ENCODE data around the gene RPS16. TPM values are rescaled to one million over a fixed set of nuclear protein-coding genes. Genes with fewer than 3 reads are reported as not detected.

The RPS16 gene
- total and polyA plus RNA-seq, 2 of the 13 experiments (the other 11 are each of a cell fraction or from before 2014, with no cell fraction given): 488 to 2,583 TPM

DNA sequence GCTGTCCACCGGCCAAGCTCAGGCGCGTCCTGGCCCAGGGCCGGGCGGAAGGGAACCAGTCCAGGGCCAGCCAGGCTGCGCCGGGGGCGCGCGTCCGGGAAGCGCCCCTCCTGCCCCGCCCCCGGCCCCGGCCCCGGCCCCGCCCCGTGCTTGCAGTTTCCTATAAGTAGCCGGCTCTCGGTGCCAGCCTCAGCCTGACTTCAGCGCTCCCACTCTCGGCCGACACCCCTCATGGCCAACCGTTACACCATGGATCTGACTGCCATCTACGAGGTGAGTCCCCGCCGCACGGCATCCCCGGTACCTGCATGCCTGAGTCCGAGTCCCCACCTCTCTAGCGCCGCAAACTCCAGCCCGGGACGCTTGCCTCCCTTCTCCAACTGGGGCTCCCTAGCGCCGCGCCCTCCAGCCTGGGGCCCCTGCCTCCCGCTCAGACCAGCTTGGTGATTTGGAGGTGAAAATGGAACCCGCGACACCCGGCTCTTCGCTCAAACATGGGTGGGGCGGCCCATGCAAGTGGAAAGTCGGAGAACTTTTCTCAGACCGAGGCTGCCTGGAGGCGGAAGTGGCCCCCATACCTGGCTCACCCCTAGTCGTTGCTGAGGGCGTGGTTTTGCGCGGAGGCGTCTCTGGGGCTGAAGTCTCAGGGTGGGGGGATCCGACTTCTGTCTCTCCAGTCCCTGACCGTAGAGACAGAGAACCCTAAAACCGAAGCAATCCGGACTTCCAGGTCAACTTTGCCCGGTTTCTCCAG, 28.9 kb downstream of the RPS16 start, which contains the start of gene ZFP36 (continued):
- TF ChIP-seq, protein P1, sequence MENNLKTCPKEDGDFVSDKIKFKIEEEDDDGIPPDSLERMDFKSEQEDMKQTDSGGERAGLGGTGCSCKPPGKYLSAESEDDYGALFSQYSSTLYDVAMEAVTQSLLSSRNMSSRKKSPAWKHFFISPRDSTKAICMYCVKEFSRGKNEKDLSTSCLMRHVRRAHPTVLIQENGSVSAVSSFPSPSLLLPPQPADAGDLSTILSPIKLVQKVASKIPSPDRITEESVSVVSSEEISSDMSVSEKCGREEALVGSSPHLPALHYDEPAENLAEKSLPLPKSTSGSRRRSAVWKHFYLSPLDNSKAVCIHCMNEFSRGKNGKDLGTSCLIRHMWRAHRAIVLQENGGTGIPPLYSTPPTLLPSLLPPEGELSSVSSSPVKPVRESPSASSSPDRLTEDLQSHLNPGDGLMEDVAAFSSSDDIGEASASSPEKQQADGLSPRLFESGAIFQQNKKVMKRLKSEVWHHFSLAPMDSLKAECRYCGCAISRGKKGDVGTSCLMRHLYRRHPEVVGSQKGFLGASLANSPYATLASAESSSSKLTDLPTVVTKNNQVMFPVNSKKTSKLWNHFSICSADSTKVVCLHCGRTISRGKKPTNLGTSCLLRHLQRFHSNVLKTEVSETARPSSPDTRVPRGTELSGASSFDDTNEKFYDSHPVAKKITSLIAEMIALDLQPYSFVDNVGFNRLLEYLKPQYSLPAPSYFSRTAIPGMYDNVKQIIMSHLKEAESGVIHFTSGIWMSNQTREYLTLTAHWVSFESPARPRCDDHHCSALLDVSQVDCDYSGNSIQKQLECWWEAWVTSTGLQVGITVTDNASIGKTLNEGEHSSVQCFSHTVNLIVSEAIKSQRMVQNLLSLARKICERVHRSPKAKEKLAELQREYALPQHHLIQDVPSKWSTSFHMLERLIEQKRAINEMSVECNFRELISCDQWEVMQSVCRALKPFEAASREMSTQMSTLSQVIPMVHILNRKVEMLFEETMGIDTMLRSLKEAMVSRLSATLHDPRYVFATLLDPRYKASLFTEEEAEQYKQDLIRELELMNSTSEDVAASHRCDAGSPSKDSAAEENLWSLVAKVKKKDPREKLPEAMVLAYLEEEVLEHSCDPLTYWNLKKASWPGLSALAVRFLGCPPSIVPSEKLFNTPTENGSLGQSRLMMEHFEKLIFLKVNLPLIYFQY (CRISPR knock-in tag; IDR thresholded peaks at IDR 0.05; ENCODE audit: borderline replicate concordance): no peak
- TF ChIP-seq SP5 (CRISPR knock-in tag; IDR thresholded peaks at IDR 0.05; ENCODE audit: borderline replicate concordance, low read depth) (peak; percentile 6; the same call in 1 of the 2 replicates), SAP130 (CRISPR knock-in tag; IDR thresholded peaks at IDR 0.05; ENCODE audit: low read depth) (peak; percentile 75)

DNA sequence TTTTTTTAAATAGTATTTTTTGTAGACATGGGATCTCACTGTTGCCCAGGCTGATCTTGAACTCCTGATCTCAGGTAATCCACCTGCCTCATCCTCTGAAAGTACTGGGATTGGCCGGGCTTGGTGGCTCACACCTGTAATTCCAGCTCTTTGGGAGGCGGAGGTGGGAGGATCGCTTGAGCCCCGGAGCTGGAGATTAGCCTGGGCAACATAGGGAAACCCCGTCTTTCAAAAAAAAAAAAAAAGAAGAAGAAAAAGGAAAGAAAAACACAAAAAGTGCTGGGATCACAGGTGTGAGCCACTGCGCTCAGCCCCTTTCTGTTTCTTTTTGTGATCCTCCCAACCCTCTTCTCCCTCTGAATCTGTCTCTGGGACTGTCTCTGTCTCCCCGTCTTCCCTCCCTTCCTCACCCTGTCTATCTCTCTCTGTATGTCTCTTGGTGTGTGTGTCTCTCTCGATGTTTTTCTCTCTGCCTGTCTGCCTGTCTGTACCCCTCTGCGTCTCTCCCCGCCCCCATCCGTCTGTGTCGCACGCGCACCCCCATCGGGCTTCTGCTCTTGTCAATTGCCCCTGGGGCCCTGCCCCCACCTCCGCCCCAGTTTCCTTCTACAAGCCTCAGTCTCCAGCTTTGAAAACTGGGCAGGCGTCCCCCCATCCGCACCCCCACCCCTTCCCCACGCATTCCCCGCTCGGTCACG, 29.6 kb downstream of the RPS16 start:
- Histone ChIP-seq H3K79me2 (ENCODE audit: insufficient read depth, low read length) (peaks cover 32% of the 10 kb centered on the region), H3K9me3 (ENCODE audit: low read length) (no peaks in the 10 kb centered on the region), H3K27me3 (ENCODE audit: control insufficient read depth in 1 of 2, insufficient read depth in 2 of 2, low read length in 2 of 2) (no peaks in the 10 kb centered on the region; a peak in 1 of 5 replicates), H3K9ac (ENCODE audit: insufficient read depth, low read depth, low read length) (peak overlapping the region; percentile 73), H4K20me1 (ENCODE audit: insufficient read depth, low read length) (peaks cover 20% of the 10 kb centered on the region; the same call in 1 of the 2 replicates), H3K4me3 (replicated peaks in 1 of 3; ENCODE audit: insufficient read depth in 1 of 3, low read depth in 2 of 3, low read length in 3 of 3) (peak overlapping the region; percentile 97 to 98 (median 97)), H3K4me1 (ENCODE audit: insufficient read depth, low read length) (peaks cover 57% of the 10 kb centered on the region), H3K4me2 (ENCODE audit: low read depth, low read length) (peak overlapping the region; percentile 85), H3K36me3 (replicated peaks in 1 of 2; ENCODE audit: control insufficient read depth in 1 of 2, insufficient read depth in 2 of 2, low read length in 2 of 2) (peaks cover 0 to 3% of the 10 kb centered on the region in 2 experiments; a peak in 1 of 5 replicates), H2AFZ (ENCODE audit: low read length) (no peak overlapping the region), H3K27ac (ENCODE audit: extremely low read length, insufficient read depth, low read length) (peak overlapping the region; percentile 59)
- BruUV-seq (replicated peaks): no TSS peak
- CTCF ChIA-PET (ENCODE audit: low intra/inter-chr PET ratio, low total read pairs): interaction anchor here (0.8 kb wide), 1 partner anchor 9 kb away, joined by 3 read pairs; no protein-coding TSS in a partner anchor
- DNase-seq (ENCODE audit: low spot score) (no peak), FAIRE-seq (no peak), ATAC-seq (no peak)
- in situ Hi-C loops (cut with HindIII; ENCODE audit: extremely low pct_ligation_motif_present, low pct_unique_long_range_greater_than_20kb): no loop called here
- POLR2A ChIA-PET: interaction anchor here (0.6 to 5.8 kb wide), 6 partner anchors 8 to 64 kb away, joined by 3 to 117 read pairs (median 10); partner anchors contain the start of genes MED29, PAF1, RPS16 and SAMD4B
- intact Hi-C loops (cut with micrococcal nuclease; ENCODE audit: unreplicated experiment): no loop called here
- WGBS (ENCODE audit: low lambda C conversion rate): 25% methylated on average over 22 of the region's 22 CpGs
- TF ChIP-seq, protein P2, sequence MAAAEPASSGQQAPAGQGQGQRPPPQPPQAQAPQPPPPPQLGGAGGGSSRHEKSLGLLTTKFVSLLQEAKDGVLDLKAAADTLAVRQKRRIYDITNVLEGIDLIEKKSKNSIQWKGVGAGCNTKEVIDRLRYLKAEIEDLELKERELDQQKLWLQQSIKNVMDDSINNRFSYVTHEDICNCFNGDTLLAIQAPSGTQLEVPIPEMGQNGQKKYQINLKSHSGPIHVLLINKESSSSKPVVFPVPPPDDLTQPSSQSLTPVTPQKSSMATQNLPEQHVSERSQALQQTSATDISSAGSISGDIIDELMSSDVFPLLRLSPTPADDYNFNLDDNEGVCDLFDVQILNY (CRISPR knock-in tag; conservative IDR thresholded peaks at IDR 0.05): no peak
- TF ChIP-seq ZNF510 (CRISPR knock-in tag; IDR thresholded peaks at IDR 0.05; ENCODE audit: low read depth) (0 out of 2 replicates have a peak, but pooled peaks have one; percentile 19), NKX3-1 (CRISPR knock-in tag; IDR thresholded peaks at IDR 0.05) (0 out of 2 replicates have a peak, but pooled peaks have one; percentile 5), XRCC5 (optimal IDR thresholded peaks at IDR 0.05; ENCODE audit: low read length) (no peak), FOXM1 (CRISPR knock-in tag; IDR thresholded peaks at IDR 0.05) (no peak), ZBTB38 (CRISPR knock-in tag; IDR thresholded peaks at IDR 0.05) (no peak), ADNP (CRISPR knock-in tag; IDR thresholded peaks at IDR 0.05) (no peak), ETV6 (CRISPR knock-in tag; conservative IDR thresholded peaks at IDR 0.05) (no peak), ZNF446 (CRISPR knock-in tag; IDR thresholded peaks at IDR 0.05) (no peak)
- TF ChIP-seq, protein P3, sequence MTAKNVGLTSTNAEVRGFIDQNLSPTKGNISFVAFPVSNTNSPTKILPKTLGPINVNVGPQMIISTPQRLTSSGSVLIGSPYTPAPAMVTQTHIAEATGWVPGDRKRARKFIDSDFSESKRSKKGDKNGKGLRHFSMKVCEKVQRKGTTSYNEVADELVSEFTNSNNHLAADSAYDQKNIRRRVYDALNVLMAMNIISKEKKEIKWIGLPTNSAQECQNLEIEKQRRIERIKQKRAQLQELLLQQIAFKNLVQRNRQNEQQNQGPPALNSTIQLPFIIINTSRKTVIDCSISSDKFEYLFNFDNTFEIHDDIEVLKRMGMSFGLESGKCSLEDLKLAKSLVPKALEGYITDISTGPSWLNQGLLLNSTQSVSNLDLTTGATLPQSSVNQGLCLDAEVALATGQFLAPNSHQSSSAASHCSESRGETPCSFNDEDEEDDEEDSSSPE (CRISPR knock-in tag; IDR thresholded peaks at IDR 0.05): peak; percentile 6; the same call in 1 of the 2 replicates
- TF ChIP-seq, protein P4, sequence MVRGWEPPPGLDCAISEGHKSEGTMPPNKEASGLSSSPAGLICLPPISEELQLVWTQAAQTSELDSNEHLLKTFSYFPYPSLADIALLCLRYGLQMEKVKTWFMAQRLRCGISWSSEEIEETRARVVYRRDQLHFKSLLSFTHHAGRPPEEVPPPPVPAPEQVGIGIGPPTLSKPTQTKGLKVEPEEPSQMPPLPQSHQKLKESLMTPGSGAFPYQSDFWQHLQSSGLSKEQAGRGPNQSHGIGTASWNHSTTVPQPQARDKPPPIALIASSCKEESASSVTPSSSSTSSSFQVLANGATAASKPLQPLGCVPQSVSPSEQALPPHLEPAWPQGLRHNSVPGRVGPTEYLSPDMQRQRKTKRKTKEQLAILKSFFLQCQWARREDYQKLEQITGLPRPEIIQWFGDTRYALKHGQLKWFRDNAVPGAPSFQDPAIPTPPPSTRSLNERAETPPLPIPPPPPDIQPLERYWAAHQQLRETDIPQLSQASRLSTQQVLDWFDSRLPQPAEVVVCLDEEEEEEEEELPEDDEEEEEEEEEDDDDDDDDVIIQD (CRISPR knock-in tag; IDR thresholded peaks at IDR 0.05; ENCODE audit: low read depth): no peak

All from HepG2 (cell line).